Endothelial cell of umbilical vein (primary cell): ENCODE results near the gene SDK2. TPM values are rescaled to one million over a fixed set of nuclear protein-coding genes. Genes with fewer than 3 reads are reported as not detected.

Source experiments
- BruUV-seq: library from RNA; stranded (reverse); fragments of 400-500 nt; replicated peaks from 2 replicates; lab custom pipeline; 2021; lab: Mats Ljungman, UMichigan
- CTCF ChIA-PET: fragments of 300-600, 350-600 bp; sonication (Branson Sonifier 250); formaldehyde crosslinking; loops from one replicate; lab custom pipeline; 2021; ENCODE audit warnings: antibody characterized with exemption, inconsistent platforms; lab: Charles Lee
- POLR2A ChIA-PET: fragments of 300-600, 350-600 bp; sonication (Branson Sonifier 250); formaldehyde crosslinking; loops from one replicate; lab custom pipeline; 2021; ENCODE audit warnings: antibody characterized with exemption, inconsistent platforms; lab: Charles Lee
- DNase-seq: peaks from one replicate; pipeline ENCODE4 v3.0.0-alpha.2; 2011; ENCODE audit warnings: low read depth, low spot score
- FAIRE-seq: peaks from 2 replicates; lab custom pipeline; 2011; peaks lifted over from hg19 to GRCh38; lab: Jason Lieb, UNC
- H2AFZ ChIP-seq: 2 replicates; pipeline ENCODE4 v1.6.0; 2012; ENCODE audit warnings: low read depth, low read length, control low read depth, inconsistent platforms
- H3K27ac ChIP-seq: 2 replicates; pipeline ENCODE4 v1.5.1; 2011; ENCODE audit warnings: low read depth, mild to moderate bottlenecking, control low read depth, low read length, moderate library complexity; ENCODE audit not compliant: insufficient read depth
- H3K27me3 ChIP-seq, 2 experiments: 2 replicates each; pipeline versions ENCODE4 v1.6.0 to v1.6.1; 2011; ENCODE audit warnings: low read length in 2 of 2, mixed read lengths in 1 of 2; ENCODE audit not compliant: control insufficient read depth in 2 of 2, insufficient read depth in 2 of 2
- H3K36me3 ChIP-seq, 2 experiments: 2 replicates in 1 of 2; 3 replicates in 1 of 2; pipeline ENCODE4 v1.5.1; 2011; ENCODE audit warnings: low read length in 2 of 2, mild to moderate bottlenecking in 1 of 2, moderate library complexity in 1 of 2; ENCODE audit not compliant: control insufficient read depth in 2 of 2, insufficient read depth in 2 of 2; ENCODE audit errors: extremely low read depth in 1 of 2
- H3K4me1 ChIP-seq: 3 replicates; pipeline ENCODE4 v1.5.1; 2011; ENCODE audit warnings: mild to moderate bottlenecking, low read length; ENCODE audit not compliant: control insufficient read depth, insufficient read depth; ENCODE audit errors: extremely low read depth
- H3K4me2 ChIP-seq: 2 replicates; pipeline ENCODE4 v1.6.1; 2011; ENCODE audit warnings: low read length, control low read depth, mixed read lengths; ENCODE audit not compliant: insufficient read depth
- H3K4me3 ChIP-seq, 3 experiments: fragments of 200-600 bp in 1 of 3; sonication (generic), shearing (Covaris generic) in 1 of 3; replicated peaks in 1 of 3; 2 replicates each; pipeline ENCODE4 v1.5.1; 2011 to 2016; ENCODE audit warnings: control low read depth in 3 of 3, low read length in 3 of 3, mild to moderate bottlenecking in 2 of 3, inconsistent platforms in 1 of 3, low read depth in 1 of 3, moderate library complexity in 1 of 3; ENCODE audit not compliant: insufficient read depth in 1 of 3
- H3K79me2 ChIP-seq: 2 replicates; pipeline ENCODE4 v1.6.0; 2012; ENCODE audit warnings: low read length, inconsistent platforms; ENCODE audit not compliant: control insufficient read depth, insufficient read depth
- H3K9ac ChIP-seq: replicated peaks from 2 replicates; pipeline ENCODE3; 2011; ENCODE audit warnings: low read length, control low read depth; ENCODE audit not compliant: insufficient read depth; ENCODE audit errors: extremely low read depth
- H3K9me1 ChIP-seq: replicated peaks from 3 replicates; pipeline ENCODE4 v1.6.0; 2011; ENCODE audit warnings: mild to moderate bottlenecking, low read length; ENCODE audit not compliant: control insufficient read depth, insufficient read depth; ENCODE audit errors: extremely low read depth
- H3K9me3 ChIP-seq: replicated peaks from 2 replicates; pipeline ENCODE4 v1.5.1; 2012; ENCODE audit warnings: low read length, inconsistent platforms; ENCODE audit not compliant: control insufficient read depth, insufficient read depth
- H4K20me1 ChIP-seq: replicated peaks from 2 replicates; pipeline ENCODE3; 2011; ENCODE audit warnings: mild to moderate bottlenecking, low read length; ENCODE audit not compliant: control insufficient read depth, insufficient read depth; ENCODE audit errors: extremely low read depth
- CTCF ChIP-seq, 2 donors: IDR thresholded peaks; 1 replicate in 1 of 2; 2 replicates in 1 of 2; pipeline ENCODE4 v1.5.1; 2011; ENCODE audit warnings: low read length in 2 of 2, mild to moderate bottlenecking in 2 of 2, moderate library complexity in 2 of 2, control low read depth in 1 of 2, inconsistent platforms in 1 of 2, low read depth in 1 of 2; ENCODE audit not compliant: insufficient read depth in 1 of 2; ENCODE audit errors: extremely low read depth in 1 of 2
- EZH2 ChIP-seq: IDR thresholded peaks from 2 replicates; pipeline ENCODE4 v1.6.1; 2012; ENCODE audit warnings: borderline replicate concordance, low read depth, mild to moderate bottlenecking, moderate library complexity, low read length, inconsistent platforms; ENCODE audit not compliant: severe bottlenecking
- FOS ChIP-seq: IDR thresholded peaks from 2 replicates; pipeline ENCODE4 v1.6.1; 2011; ENCODE audit warnings: mild to moderate bottlenecking, low read length, moderate library complexity, borderline replicate concordance; ENCODE audit not compliant: insufficient read depth
- GATA2 ChIP-seq: IDR thresholded peaks from 2 replicates; pipeline ENCODE4 v1.7.0; 2011; ENCODE audit warnings: low read depth, mild to moderate bottlenecking, moderate library complexity, mixed read lengths, low read length; ENCODE audit not compliant: insufficient read length, insufficient read depth
- JUN ChIP-seq: IDR thresholded peaks from 2 replicates; pipeline ENCODE4 v1.6.1; 2011; ENCODE audit warnings: borderline replicate concordance, low read depth; ENCODE audit not compliant: insufficient read length, insufficient read depth
- MAX ChIP-seq: IDR thresholded peaks from 2 replicates; pipeline ENCODE4 v1.6.1; 2011; ENCODE audit not compliant: insufficient read depth, insufficient read length
- MYC ChIP-seq: IDR thresholded peaks from one replicate; pipeline ENCODE4 v1.6.1; 2011; ENCODE audit warnings: mild to moderate bottlenecking, low read depth, low read length
- POLR2A ChIP-seq: IDR thresholded peaks from 2 replicates; pipeline ENCODE4 v1.6.1; 2012; ENCODE audit warnings: low read depth, mild to moderate bottlenecking, control low read depth, low read length
- POLR2AphosphoS5 ChIP-seq: IDR thresholded peaks from 2 replicates; pipeline ENCODE4 v1.6.1; 2012; ENCODE audit warnings: low read depth, mild to moderate bottlenecking, control low read depth, low read length, moderate library complexity; ENCODE audit not compliant: insufficient read depth
- dilution Hi-C: fragments of 300-500 bp; cut with MboI; formaldehyde crosslinking; loops from one replicate; pipeline ENCODE4 v1.15.0; 2019; ENCODE audit warnings: low sequenced_read_pairs; ENCODE audit not compliant: extremely low pct_ligation_motif_present
- intact Hi-C: fragments of 100-400 bp; cut with micrococcal nuclease; formaldehyde crosslinking; loops from one replicate; pipeline ENCODE4 v1.10.0; 2022
- polyA plus RNA-seq, 4 experiments: library from polyadenylated mRNA; depleted of rRNA in 3 of 4; stranded (reverse) in 3 of 4; unstranded in 1 of 4; fragments of >200 nt; gene quantifications; 2 replicates each; pipeline versions ENCODE4 v1.2.1 to v1.2.3, GENCODE V29; 2011 to 2012; ENCODE audit warnings: missing spikeins in 1 of 4
- total RNA-seq: library from RNA; stranded (reverse); gene quantifications from 2 replicates; pipeline ENCODE4 v1.2.3, GENCODE V29; 2021

Gene SDK2
- total and polyA plus RNA-seq, 2 donors (not counting 3 experiments of a cell fraction or from before 2014, with no cell fraction given), result not detected

- FAIRE-seq (no peak), DNase-seq (no peak)
- Histone ChIP-seq H2AFZ (no peak overlapping the region), H4K20me1 (no peaks in the 10 kb centered on the region), H3K9me1 (no peaks in the 10 kb centered on the region), H3K4me1 (no peaks in the 10 kb centered on the region), H3K79me2 (no peaks in the 10 kb centered on the region), H3K27me3 (no peaks in the 10 kb centered on the region), H3K9ac (no peak overlapping the region), H3K36me3 (no peaks in the 10 kb centered on the region), H3K27ac (no peak overlapping the region), H3K4me2 (no peak overlapping the region), H3K9me3 (no peaks in the 10 kb centered on the region), H3K4me3 (no peak overlapping the region)
- no peak for TF ChIP-seq MYC
- TF ChIP-seq GATA2, result no peak
- TF ChIP-seq MAX, result no peak
- TF ChIP-seq CTCF (IDR thresholded peaks at IDR 0.05; ENCODE audit: extremely low read depth in 1 of 2, insufficient read depth in 1 of 2, low read depth in 1 of 2, low read length in 2 of 2), result no peak
- no peak for TF ChIP-seq FOS
- TF ChIP-seq JUN, result no peak
- TF ChIP-seq POLR2AphosphoS5, result no peak
- TF ChIP-seq EZH2, result no peak
- no peak for TF ChIP-seq POLR2A
- POLR2A ChIA-PET, result no interaction called here
- no TSS peak for BruUV-seq
- intact Hi-C loops, result no loop called here
- dilution Hi-C loops, result no loop called here
- CTCF ChIA-PET, result no interaction called here
Observed at GRCh38 chr17:73331060-73331459, 313.2 kb downstream of the SDK2 start.
